T-helper 2 cell treated with Interferon-gamma antibody and Interleukin-4, amounts not matched to agents 100 ng/mL and 5 ng/mL, for 36 hours (primary cell): ENCODE data around the gene RNF214. TPM values are rescaled to one million over a fixed set of nuclear protein-coding genes. Genes with fewer than 3 reads are reported as not detected.

Experiments used
- intact Hi-C: fragments of 100-400 bp; cut with micrococcal nuclease; formaldehyde crosslinking; loops from one replicate; pipeline ENCODE4 v1.15.1; 2023
- total RNA-seq: library from RNA; stranded (reverse); gene quantifications from 2 replicates; pipeline ENCODE4 v1.2.3, GENCODE V29; 2022

Gene RNF214
- total RNA-seq, 1 donor from 2014 or later, result 21.5 TPM

DNA sequence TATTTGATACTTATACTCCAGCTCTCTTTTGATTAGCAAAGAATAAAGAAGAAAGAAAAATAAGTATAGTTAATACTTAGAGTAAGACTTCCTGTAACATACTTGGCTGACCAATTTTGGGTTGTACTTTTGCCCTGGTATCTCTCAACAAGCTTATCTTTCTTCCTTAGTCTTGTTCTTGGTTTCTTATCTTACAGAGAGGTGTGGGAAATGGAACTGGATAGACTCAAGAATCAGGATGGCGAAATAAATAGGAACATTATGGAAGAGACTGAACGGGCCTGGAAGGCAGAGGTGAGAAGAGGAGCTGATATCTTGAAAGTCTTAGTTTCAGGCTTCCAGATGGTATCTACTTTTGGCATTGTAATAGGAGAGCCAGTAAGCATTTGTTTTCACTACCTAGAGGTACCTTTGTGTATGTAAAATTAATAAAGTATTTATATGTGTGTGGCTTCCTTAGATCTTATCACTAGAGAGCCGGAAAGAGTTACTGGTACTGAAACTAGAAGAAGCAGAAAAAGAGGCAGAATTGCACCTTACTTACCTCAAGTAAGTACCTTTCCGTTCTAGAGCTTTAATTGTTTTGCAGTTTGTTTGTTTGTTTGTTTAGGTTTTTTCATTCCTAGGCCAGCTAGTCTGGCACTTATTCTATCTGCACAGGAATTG, 47.4 kb downstream of the RNF214 start:
- intact Hi-C loops, result no loop called here

DNA sequence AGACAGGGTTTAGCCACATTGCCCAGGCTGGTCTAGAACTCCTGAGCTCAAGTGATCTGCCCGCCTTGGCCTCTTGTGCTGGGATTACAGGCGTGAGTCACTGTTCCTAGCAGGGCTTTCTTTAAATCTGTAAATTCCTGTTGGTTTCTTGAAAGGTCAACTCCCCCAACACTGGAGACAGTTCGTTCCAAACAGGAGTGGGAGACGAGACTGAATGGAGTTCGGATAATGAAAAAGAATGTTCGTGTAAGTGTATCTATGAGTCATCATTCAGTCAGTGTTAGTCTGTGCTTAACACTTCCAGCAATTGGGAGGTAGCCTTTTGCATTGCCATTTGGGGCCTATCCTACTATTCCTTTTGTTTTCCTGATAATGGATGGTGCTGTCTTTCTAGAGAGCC, 48.7 kb downstream of the RNF214 start:
- intact Hi-C loops, result no loop called here

DNA sequence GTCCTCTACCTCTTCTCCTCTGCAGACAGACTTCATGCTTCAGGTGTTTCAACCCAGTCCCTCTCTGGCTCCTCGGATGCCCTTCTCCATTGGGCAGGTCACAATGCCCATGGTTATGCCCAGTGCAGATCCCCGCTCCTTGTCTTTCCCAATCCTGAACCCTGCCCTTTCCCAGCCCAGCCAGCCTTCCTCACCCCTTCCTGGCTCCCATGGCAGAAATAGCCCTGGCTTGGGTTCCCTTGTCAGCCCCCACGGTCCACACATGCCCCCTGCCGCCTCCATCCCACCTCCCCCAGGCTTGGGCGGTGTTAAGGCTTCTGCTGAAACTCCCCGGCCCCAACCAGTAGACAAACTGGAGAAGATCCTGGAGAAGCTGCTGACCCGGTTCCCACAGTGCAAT, 49.4 kb downstream of the RNF214 start:
- intact Hi-C loops, result no loop called here

DNA sequence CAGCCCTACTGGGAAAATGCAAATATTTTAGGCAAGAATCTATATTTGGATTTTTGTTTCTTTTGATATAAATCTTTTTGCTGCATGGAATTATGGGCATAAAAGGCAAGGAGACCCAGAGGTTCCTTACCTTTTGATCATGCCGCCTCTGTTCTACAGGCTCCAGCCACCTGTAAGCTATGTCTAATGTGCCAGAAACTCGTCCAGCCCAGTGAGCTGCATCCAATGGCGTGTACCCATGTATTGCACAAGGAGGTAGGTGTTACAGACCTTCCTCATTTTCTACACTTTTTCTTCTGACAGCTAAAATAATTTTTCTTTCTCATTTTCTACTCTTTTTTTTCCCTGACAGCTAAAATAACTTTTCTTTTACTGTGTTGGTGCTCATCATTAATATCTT, 50.5 kb downstream of the RNF214 start:
- intact Hi-C loops, result no loop called here

DNA sequence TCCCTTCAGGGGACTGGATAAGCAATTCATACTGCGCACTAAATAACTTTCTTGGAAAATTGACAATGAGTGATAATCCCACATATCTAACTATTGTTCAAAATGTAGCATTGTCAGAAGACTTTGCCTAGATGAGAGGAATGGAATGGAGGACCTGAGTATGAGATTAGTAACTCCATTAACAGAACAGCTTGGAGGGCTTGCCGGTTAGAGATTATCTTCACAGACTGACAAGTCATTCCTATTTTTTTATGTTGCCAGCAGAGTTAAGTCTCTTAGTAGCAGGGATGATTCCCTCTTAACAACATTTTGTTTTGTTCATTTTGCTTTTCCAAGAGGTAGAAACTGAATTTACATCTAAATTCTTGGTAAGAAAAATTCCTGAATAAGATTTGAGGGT, 51.6 kb downstream of the RNF214 start:
- intact Hi-C loops, result no loop called here

DNA sequence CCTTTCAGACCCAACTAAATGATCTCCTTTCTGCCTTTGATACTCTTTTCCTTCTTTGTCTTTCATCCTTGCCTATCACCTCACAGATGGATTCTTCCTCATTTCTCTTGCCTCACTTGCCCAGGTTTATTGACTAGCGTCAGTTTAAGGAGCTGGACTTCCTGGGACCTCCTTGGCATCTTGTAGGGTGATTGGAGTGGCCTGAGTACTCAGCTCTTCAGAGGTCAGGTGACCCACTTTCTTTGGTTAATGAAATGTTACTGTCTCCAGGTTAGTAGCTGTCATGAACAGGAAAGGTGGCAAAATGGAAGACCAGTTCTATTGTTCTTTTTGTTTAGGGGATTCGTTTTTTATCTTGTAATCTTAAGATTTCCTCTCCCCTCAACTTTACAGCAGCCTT, 54.1 kb downstream of the RNF214 start:
- intact Hi-C loops, result no loop called here

DNA sequence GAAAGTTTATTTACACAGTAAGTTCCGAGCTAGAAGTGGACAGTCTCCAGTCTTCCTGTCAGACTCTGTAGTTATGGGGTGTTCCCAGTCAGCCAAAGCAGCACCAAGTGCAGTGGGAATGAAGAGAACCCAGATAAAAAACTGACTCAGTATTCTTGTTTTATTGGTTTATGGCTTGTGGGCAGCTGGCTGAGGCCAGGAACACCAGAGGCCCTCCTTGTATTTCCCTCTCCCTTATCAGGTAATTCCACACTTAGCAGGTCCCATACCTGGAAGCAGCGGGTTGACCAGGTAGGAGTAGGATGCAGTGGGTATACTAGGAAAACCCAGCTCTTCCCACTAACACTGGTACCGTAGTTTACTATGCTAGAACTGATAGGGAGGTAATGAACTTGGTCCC, 55.2 kb downstream of the RNF214 start:
- intact Hi-C loops, result no loop called here

DNA sequence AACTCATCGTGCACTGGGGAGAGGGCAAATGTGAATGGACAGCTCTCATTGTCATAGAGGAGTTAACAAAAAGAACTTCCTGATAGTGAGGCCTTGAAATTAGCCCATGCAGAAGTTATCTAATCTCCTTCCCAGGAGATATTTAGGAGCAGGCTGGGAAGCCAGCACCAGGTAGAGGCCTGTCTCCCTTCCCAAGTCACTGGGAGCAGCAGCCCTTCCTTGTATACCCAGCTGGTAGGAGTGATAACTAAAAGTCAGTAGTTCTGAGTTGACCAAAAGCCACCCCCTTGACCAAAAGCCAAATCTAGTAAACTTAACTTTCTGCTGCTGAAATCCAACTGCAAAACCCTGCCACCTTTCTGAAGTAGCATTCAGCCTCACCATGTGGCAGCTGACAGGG, 57.3 kb downstream of the RNF214 start:
- intact Hi-C loops, result no loop called here

DNA sequence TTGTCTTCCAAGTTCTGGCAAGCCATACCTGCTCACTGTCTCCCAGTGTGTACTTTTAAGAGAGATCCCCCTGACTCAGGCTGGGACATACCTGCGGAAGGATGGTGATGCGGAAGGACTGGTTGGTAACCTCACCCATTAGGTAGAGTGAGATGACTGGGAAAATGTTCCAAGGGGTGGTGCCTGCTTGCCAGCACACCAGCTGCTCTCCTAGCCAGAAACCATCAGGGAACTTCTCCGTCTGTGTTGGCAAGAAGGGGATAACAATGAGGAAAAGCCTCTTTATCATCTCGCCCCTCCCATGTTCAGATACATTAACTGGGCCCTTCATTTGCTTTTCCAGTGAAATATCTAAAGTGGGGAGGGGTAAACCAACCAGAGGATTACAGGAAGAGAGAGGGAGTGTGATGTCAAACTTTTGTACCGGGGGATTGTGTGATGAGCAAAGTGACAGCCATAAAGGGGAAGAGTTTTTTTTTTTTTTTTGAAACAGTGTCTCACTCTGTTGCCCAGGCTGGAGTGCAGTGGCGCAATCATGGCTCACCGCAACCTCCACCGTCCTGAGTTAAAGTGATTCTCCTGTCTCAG, 58.4 kb downstream of the RNF214 start, which contains the start of gene BACE1-AS:
Gene BACE1-AS (plus strand): TSS at position 538 of the 588 bp plus-strand sequence.
- intact Hi-C loops, result no loop called here

DNA sequence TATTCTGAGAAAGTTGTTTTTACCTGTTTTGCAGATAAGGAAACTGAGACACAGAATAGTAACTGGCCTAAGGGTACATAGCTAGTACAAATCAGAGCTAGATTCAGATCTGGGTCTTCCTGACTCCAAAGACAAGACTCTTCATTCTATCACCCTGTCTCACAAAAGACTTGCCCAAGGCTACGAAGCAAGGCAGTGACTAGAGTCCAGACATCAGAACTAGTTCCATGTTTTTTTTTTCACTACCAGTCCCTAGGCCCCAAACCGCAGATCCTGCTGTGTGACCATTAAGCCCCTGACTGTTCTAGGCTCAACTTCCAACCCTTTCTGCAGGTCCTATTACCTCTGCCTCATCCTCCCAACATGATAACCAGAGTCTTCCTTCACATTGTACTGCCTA, 60.1 kb downstream of the RNF214 start:
- intact Hi-C loops, result no loop called here

DNA sequence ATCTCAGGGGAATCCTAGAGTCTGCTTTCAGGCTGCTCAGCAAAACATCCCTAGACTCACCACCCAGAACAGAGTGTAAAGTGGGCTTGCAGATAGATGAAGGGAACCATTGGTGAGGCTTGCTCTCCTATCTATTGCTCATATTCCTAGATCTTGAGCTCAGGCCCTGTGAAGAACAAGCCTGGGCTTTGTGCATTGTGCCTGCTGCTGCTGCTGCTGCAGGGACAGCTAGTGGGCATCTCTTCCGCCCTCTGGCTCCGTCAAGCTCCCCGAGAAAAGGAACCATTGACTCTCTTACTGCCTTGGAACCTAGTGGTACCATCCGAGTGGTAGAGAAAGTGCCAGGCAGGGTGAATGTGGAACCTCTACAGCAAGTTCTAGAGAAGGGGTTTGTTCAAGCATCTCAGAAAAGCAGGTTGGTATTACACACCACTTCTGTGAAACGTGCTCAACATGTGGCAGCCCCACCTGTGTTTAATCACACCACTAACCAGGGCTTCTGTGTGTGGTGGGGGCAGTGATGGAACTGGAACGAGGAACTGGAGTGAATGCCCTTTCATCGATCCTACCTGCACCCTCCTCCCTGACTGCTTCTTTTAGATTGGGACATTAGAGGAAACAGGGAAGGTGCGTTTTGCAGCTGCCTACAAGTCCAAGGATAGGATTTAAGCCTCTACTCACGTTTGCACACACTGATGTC, 63.1 kb downstream of the RNF214 start:
- intact Hi-C loops, result no loop called here

DNA sequence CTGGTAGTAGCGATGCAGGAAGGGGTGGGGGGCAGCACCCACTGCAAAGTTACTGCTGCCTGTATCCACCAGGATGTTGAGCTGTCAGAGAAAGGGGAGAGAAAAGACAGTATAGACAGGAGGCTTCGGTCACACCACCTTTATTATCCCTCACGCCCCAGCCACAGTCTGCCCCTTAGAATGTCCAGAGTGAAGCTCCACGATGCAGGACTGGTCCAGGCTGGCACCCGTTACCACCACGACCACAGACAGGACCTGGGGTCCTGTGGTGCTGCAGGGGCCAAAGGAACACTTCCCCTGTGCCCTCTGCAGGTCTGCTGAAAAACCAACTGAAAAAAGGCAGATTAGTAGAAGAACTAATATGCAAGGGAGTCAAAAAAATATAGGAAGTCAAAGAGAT, 64.4 kb downstream of the RNF214 start:
- intact Hi-C loops, result no loop called here

DNA sequence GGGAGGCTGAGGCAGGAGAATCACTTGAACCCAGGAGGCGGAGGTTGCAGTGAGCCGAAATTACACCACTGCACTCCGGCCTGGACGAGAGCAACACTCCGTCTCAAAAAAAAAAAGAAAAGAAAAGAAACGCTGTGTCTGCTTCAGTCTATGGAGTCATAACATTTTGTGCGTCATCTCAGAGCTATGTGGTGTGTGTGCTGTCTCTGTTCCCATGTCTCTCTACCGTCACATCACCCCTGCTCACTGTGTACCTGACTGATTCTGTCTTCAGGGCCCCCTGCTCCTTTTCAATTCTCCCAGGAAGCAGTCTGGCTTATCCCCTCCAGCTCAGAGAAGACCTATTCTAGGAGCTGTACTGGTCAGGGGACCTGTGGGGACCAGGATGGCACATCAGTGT, 65.7 kb downstream of the RNF214 start:
- intact Hi-C loops, result no loop called here

DNA sequence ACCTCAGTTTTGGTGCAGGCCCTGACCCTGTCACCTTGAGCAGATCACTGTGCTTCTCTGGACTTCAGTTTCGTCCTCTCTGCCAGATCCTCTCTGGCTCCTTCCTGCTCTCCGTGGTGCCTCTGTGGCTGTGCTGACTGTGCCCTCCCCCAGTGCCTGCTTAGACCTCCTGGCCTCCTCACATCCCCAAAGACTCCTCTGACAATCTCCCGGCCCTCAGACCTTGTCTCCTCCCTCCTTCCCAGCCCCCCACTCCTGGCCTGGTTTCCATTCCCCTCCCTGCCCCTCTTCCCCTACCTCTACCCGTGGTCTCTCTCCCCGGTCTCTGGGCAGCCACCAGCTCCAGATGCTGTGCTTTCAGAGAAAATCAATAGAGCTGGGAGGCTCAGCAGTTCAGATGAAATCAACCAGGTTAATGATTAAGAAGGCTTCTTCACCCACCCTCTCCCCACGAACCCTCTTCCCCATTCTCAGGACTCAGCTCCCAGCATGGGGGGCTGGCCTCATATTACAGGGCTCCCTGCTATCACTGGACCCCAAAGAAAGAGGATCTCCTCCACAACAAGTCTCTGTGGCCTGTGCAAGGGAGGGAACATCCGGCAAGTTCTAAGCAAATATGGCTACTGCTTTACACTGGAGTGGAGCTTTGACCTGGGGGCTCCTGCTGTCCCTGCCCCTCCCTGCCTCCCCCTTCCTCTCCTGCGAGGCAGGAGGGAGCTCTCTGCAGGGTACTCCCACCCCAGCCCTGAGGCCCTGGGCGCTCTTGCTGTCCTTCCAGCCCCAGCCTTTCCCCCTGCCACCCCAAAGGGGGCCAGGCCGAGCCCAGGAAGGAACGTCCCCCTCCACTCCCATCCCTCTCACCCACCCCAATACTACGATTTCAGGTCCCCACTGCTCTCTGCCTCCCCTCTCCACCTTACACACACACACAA, 67.1 kb downstream of the RNF214 start:
- intact Hi-C loops, result no loop called here

DNA sequence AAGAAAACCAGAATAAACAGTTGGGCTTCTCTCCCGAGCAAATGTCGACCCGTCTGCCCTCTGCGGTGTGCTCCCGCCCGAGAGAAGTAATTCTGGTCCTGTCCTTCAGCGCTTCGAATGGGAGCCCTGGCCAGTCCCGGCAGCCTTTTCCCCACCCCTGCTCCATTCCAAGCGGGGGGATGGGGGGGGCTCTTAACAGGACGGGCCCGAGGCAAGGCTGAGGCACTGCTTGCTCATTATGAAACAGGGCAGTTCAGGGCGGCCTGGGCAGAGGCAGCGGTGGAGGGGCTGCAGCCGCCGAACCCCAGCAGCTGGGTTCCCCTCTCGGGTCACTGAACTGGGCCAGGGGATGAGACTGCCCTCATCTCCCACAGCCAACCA, 67.8 kb downstream of the RNF214 start:
- intact Hi-C loops, result no loop called here

DNA sequence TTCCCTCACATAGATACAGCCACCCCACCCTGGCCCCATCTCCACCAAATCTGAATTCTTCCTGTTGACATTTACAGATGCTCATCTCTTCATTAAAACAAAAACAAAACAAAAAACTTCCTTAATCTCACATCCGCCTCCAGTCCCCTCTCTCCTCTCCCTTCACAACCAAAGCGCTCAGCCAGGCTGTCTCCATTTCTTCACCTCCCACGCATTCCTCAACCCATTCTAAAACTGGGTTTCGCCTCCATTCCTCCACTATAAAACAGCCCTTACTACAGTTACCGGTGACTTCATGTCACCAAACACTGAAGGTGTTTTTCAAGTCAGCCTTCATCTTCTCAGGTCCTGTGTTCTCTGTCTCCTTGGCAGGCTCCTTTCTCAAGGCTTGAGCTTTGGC, 68.3 kb downstream of the RNF214 start:
- intact Hi-C loops, result no loop called here

DNA sequence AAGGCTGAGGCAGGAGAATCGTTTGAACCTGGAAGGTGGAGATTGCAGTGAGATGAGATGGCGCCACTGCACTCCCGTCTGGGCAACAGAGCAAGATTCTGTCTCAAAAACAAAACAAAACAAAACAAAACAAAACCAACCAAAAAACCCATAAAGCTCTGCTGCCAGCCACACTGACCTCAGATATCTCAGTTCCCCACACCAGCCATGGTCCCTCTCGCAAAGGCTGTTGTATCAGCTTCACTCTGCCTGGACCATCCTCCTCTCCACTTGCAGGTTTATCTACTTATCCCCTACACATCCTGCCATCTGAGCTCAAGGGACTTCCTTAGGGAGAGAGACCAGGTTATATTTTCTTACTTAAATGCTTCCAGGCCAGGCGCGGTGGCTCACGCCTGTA, 69.8 kb downstream of the RNF214 start:
- intact Hi-C loops, result no loop called here

DNA sequence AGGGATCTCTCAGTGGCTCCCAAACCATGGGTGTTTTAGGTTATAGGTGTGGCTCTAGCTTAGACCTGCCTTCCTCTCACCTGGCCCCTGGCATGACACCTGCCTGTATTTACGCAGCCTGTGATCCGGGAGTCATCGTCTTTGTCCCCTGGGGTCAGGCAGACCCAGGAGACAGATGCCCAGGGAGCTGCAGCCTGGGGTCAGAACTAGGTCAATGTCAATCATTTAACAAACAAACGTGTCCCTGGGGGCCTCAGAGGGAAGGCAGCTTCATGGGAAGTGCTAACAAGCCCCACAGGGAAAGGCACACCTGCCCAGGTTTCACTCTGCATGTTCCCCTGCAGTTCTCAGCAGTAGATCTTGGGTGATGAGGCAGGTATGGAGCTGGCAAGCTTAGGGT, 70.6 kb downstream of the RNF214 start:
- intact Hi-C loops, result no loop called here

DNA sequence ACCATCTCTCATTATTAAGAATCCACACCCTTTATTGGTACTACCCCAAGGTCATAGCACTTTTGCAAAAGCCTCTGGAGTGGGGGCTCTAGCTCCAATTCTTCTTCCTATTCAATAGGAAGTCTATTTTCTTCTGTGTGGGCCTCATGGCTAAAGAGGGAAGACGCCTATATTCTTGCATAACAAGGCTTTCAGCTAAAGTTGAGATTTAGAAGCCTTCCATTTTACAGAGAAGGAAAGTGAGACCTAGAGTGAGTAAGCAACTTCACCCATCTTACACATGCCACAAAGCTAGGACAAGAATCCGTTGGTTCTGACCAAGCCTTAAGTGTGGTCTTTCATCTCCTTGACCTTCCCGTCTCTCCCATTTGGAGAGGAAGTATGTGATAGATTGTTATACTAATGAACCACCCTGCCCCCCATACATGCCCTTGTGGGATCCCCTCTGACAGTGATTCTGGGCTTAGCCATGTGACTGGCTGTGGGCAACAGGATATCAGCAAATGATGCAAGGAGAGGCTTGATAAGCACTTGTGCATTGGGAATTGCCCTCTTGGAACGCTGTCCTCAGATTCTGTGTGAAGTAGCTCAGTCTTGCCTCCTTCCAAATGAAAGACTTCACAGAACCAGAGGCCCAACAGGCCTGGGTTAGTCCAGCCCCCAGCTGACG, 71.3 kb downstream of the RNF214 start:
- intact Hi-C loops, result no loop called here

DNA sequence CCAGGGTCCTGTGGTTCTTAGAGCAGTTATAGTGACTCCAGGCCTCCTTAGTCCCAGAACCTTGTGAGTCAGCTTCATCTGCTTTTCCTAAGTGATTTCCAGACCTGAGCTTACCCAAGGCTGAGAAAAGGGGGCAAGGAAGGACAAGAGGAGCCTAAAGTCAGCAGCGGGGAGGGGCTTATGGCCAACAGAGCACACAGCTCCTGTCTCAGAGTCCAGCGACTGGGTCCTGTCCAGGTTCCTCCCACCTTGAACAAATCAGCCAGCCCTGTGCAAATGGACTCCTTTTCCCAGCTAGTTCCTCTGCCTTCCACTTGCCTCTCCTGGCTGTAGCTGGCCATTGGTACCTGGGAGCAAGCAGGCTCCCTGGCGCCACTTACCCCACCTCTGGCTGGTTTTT, 72.7 kb downstream of the RNF214 start:
- intact Hi-C loops, result no loop called here

DNA sequence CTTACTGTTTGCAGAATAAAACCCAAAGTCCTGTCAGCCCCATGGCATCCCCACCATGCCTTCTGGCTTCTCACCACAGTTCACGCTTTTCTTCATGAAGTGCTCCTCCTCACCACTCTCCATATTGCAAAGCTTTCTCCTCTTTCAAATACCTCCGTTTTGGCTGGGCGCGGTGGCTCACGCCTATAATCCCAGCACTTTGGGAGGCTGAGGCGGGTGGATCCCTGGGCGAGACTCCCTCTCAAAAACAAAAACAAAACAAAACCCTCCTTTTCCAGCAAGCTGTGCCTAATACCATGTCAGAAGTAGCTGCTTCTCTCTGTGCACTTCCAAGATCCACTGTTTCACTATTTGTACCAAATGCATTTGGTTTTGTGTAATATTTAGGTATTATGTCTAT, 76.8 kb downstream of the RNF214 start:
- intact Hi-C loops, result no loop called here
